Esophagus muscularis mucosa (tissue), 4 donors: ENCODE measurements around the gene NFATC3.

Experiments used
- EP300 ChIP-seq: sonication (generic); formaldehyde crosslinking; IDR thresholded peaks from one replicate; pipeline ENCODE4 v1.6.1; 2017; ENCODE audit warnings: antibody characterized with exemption
- POLR2A ChIP-seq: fragments of 450-650 bp; IDR thresholded peaks from one replicate; pipeline ENCODE4 v1.6.1; 2017; ENCODE audit warnings: antibody characterized with exemption, moderate library complexity, mild to moderate bottlenecking, low read depth
- POLR2AphosphoS5 ChIP-seq, 2 donors: sonication (generic); formaldehyde crosslinking; IDR thresholded peaks; one replicate each; pipeline ENCODE4 v1.6.1; 2017; ENCODE audit warnings: antibody characterized with exemption in 2 of 2
- TF ChIP-seq, protein P1 (sequence below), 3 experiments: fragments of 200-600 bp in 2 of 3; fragments of 450-650 bp in 1 of 3; sonication (generic) in 2 of 3; IDR thresholded peaks; one replicate each; pipeline ENCODE4 v1.5.1; 2017 to 2019; ENCODE audit warnings: antibody characterized with exemption in 3 of 3, mild to moderate bottlenecking in 2 of 3, moderate library complexity in 1 of 3

DNA sequence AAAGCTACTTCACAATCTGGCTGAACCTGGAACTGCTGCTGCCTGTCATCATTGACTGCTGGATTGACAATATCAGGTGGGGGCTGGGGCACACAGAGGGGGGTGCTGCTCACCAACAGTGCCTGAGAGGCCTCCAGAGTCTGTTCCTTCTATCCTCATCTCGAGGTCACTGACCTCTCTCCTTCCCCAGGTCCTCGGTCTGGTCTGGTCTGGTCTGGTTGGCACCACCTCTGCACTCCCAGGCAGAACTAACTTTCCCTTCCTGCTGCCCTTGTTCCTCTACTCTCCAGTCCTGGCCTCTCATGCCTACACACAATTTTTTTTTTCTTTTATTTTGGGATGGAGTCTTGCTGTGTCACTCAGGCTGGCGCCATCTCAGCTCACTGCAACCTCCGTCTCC lies 164.2 kb downstream of the NFATC3 start:
- TF ChIP-seq, protein P1, sequence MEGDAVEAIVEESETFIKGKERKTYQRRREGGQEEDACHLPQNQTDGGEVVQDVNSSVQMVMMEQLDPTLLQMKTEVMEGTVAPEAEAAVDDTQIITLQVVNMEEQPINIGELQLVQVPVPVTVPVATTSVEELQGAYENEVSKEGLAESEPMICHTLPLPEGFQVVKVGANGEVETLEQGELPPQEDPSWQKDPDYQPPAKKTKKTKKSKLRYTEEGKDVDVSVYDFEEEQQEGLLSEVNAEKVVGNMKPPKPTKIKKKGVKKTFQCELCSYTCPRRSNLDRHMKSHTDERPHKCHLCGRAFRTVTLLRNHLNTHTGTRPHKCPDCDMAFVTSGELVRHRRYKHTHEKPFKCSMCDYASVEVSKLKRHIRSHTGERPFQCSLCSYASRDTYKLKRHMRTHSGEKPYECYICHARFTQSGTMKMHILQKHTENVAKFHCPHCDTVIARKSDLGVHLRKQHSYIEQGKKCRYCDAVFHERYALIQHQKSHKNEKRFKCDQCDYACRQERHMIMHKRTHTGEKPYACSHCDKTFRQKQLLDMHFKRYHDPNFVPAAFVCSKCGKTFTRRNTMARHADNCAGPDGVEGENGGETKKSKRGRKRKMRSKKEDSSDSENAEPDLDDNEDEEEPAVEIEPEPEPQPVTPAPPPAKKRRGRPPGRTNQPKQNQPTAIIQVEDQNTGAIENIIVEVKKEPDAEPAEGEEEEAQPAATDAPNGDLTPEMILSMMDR (IDR thresholded peaks at IDR 0.05), result no peak
- TF ChIP-seq POLR2AphosphoS5 (IDR thresholded peaks at IDR 0.05) (no peak), POLR2A (no peak), EP300 (no peak)
